Measurements from ENCODE around the gene GJA4.
"Not testable (repeated sequence)": the region's sequence is repeated elsewhere in the genome, so short reads cannot be mapped to it uniquely, and the experiment has no call there.

Gene GJA4

DNA sequence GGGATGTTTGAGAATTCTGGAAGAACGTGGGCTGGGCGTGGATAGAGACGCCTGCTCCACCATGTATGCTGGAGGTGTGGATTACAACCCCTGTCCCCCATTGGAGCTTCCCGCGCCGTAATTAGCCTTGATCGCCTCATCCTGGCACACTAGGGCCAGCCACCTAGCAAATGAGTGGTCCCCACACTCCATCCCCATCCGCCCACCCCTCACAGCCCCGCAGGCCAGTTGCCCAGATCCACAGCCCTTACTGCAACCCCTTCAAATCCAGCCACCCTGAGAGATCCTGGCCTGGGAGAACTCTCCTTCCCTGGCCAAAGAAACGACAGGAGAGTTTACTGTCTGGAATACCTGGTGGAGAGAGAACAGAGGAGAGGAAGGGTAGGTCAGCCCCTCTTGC lies 375 bp upstream of the GJA4 start:
- DNase-seq (ENCODE audit: low read depth in 3 of 3), result no peak

DNA sequence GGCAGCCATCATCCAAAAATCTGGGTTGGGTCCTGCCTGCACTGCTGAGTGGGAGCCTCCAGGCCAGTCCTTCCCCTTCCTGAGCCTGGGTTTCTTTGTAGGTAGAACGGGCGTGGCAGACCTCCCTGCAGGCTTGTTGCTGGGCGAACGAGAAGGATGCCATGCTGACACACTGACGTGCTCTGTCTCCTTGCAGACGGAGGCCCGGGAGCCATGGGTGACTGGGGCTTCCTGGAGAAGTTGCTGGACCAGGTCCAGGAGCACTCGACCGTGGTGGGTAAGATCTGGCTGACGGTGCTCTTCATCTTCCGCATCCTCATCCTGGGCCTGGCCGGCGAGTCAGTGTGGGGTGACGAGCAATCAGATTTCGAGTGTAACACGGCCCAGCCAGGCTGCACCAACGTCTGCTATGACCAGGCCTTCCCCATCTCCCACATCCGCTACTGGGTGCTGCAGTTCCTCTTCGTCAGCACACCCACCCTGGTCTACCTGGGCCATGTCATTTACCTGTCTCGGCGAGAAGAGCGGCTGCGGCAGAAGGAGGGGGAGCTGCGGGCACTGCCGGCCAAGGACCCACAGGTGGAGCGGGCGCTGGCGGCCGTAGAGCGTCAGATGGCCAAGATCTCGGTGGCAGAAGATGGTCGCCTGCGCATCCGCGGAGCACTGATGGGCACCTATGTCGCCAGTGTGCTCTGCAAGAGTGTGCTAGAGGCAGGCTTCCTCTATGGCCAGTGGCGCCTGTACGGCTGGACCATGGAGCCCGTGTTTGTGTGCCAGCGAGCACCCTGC lies 1.4 kb downstream of the GJA4 start:
- DNase-seq (ENCODE audit: low read depth in 3 of 3), result no peak

DNA sequence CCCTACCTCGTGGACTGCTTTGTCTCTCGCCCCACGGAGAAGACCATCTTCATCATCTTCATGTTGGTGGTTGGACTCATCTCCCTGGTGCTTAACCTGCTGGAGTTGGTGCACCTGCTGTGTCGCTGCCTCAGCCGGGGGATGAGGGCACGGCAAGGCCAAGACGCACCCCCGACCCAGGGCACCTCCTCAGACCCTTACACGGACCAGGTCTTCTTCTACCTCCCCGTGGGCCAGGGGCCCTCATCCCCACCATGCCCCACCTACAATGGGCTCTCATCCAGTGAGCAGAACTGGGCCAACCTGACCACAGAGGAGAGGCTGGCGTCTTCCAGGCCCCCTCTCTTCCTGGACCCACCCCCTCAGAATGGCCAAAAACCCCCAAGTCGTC lies 2.0 kb downstream of the GJA4 start:
- no peak for DNase-seq (ENCODE audit: low read depth in 3 of 3)

DNA sequence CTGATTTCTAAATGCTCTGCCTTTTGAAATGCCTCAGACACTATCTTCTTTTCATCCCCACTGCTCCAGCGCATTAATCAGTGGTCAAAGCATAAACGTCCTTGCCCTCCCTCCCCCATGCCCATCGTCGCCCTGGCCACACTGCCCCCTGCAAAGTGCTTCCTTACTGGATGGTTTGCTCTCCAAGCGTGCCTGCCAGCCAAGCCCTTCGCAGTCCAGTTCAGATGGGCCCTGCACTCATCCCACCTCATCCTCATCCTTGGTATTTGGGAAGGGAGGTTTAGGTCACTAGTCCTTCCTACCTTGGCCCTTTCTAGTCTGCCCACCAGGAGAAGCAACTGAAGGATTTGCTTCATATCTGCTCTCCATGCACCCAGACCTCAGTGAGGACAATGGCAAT lies 3.1 kb downstream of the GJA4 start:
- DNase-seq (ENCODE audit: low read depth in 3 of 3), result no peak

DNA sequence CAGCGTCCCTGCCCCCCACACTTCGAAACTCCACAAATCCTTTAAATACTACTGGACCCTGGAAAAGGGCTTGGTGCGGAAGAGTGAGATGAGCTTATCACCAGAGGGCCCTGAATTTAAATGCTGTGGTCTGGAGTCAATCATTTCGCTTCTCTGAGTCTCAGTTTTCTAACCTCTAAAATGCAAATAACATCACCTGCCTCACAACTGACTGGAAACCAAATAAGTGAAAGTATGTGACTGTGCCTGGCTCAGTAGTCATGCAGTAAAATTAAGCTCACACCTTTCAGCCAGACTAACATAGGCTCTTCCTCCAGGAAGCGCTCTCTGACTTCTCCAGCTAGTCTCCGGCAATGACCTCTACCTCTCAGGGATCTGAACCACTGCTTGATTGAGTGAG lies 4.2 kb downstream of the GJA4 start:
- DNase-seq (ENCODE audit: low read depth in 3 of 3), result no peak

DNA sequence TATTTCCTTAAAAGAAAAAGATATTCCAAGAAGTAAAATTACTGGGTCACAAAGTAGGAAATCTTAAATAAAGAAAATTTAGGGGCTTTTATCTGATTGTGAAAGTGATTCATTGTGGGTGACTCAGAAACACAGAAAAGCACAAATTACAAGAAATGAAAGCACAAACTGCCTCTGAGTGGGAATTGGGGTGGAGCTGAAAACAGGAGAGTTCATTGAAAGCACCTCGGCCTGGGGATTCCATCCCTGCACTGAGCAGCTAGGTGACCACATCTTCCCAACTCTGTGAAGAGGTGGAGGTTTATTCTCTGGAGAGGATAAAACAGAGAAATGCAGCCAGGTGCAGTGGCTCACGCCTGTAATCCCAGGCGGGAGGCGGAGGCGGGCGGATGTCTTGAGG lies 7.4 kb downstream of the GJA4 start:
- no peak for DNase-seq (ENCODE audit: low read depth in 3 of 3)

DNA sequence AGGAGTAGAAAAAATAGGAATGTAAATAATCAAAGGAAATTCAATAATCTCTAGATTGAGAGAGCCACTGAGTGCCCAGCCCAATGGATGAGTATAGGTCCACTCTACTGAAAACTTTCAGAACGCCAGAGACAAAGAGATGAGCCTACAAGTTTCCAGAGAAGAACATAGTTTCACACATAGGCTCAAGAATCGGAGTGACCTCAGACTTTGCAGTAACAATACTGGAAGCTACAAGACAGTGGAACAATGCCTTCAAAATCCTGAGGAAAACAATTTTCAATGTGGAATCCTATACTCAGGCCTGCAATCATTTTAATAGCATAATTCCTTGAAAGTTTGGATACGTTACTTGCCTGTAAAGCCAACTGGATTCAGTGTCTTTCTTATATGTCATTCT lies 11.0 kb downstream of the GJA4 start:
- DNase-seq (ENCODE audit: low read depth in 3 of 3), result no peak

DNA sequence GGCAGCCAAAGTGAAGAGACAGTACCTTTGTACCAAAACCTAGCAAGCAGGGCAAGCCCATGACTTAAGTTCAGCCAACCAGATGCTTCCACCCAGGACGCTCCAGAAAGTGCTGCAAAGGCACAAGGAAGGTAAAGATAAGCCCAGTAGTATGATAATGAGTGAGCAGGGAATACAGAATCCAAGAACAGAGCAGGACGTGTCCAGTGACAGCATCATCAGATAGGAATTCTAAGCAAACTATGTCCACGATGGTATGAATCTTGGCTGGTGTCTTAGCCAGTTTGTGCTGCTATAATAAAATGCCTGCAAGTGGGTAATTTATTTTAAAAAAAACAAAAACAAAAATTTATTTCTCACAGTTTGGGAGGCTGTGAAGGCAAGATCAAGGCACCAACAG lies 13.6 kb downstream of the GJA4 start:
- no peak for DNase-seq (ENCODE audit: low read depth in 3 of 3)

DNA sequence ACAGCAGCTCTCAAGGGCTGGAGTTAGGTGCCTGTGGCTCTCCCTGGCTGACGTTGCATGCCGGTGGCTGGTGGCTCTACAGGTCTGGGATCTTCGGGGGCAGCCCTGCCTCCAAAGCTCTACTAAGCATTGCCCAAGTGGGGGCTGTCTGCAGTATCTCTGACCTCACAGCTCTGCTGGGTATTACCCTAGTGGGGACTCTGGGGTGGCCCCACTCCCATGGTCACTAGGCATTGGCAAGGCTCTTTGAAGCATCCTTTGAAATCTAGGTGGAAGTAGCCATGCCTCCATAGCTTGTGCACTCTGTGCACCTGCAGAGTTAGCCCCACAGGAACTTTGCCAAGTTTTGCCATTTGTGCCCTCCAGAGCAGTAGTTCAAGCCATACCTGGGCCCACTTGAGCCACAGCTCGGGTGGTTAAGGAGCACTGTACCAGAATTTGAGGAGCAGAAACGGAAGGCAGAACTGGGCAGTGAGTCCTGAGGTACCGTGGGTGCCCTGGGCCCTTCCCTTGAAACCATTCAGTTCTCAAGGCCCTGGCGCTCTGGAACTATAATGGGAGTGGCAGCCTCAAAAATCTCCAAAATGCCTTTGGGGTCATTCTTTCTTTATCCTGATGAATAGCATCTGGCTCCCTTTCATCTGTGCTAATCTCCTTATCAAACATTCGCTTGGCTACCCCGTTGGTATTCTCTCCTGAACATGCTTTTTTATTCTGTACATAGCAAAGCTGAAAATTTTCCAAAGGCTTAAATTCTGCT lies 15.4 kb downstream of the GJA4 start:
- no peak for DNase-seq (ENCODE audit: low read depth in 3 of 3)

DNA sequence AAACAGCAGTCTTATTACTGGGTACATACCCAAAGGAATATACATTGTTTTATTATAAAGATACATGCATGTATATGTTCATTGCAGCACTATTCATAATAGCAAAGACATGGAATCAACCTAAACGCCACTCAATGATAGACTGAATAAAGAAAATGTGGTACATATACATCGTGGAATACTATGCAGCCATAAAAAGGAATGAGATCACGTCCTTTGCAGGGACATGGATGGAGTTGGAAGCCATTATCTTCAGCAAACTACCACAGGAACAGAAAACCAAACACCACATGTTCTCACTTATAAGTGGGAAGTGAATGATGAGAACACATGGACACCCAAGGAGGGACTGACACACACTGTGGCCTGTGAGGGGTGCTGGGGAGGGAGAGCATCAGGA lies 18.0 kb downstream of the GJA4 start:
- DNase-seq (ENCODE audit: low read depth in 3 of 3), result not testable (repeated sequence)

DNA sequence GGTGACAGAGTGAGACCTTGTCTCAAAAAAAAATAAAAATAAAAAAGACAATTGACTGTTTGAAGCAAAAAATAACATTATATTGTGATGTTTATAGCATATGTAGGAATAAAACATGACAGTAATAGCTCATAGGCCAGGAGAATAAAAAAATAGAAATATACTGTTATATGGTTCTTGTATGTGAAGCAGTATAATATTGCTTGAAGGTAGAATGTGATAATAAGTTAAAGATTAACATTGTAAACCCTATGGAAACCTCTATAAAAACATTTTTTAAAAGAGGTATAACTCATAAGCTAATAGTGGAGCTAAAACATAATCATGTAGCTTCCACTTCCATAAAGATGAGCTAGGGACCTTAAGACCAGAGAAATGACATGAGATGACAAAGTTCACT lies 23.5 kb downstream of the GJA4 start:
- DNase-seq (ENCODE audit: low read depth in 3 of 3), result no peak

DNA sequence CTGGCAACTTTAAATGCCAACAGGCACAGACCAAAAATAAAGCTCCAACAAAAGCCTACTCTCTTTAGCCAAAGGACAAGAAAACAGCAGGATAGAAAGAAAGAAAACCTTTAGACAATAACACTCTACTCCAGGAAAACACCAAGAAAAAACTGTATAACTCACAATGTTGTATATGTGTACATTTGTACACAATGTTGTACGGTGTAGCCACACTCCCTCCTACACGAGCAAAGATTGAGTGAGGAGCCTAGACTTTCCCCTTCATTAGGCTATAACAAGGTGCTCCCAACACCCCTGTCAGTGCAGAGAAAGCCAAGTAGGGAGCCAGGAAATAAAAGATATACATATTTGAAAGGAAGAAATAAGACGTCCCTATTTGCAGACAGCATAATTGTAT lies 24.0 kb downstream of the GJA4 start:
- no peak for DNase-seq (ENCODE audit: low read depth in 3 of 3)

DNA sequence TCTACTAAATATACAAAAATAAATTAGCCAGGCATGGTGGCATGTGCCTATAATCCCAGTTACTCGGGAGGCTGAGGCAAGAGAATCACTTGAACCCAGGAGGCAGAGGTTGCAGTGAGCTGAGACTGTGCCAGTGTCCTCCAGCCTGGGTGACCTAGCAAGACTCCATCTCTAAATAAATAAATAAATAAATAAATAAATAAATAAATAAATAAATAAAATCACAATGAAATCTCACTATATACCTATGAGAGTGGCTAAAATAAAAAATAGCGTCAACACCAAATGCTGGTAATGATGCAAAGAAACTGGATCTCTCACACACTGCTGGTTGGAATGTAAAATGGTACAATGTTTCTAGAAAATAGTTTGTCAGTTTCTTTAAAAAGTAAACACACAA lies 26.1 kb downstream of the GJA4 start:
- not testable (repeated sequence) for DNase-seq (ENCODE audit: low read depth in 3 of 3)

DNA sequence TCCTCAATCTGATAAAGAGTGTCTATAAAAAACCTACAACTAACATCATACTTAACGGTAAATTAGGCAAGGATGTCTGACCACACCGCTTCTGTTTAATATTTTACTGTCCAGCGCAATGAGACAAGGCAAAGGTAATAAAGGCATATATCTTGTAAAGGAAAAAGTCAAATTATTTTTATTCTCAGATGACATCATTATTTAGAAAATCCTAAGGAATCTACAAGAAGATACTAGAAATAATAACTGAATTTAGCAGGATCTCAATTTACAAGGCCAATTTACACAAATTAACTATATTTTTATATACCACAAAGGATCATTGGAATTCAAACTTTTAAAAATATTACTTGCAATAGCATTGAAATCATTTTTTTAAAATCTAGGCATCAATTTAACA lies 29.4 kb downstream of the GJA4 start:
- DNase-seq (ENCODE audit: low read depth in 3 of 3), result no peak

DNA sequence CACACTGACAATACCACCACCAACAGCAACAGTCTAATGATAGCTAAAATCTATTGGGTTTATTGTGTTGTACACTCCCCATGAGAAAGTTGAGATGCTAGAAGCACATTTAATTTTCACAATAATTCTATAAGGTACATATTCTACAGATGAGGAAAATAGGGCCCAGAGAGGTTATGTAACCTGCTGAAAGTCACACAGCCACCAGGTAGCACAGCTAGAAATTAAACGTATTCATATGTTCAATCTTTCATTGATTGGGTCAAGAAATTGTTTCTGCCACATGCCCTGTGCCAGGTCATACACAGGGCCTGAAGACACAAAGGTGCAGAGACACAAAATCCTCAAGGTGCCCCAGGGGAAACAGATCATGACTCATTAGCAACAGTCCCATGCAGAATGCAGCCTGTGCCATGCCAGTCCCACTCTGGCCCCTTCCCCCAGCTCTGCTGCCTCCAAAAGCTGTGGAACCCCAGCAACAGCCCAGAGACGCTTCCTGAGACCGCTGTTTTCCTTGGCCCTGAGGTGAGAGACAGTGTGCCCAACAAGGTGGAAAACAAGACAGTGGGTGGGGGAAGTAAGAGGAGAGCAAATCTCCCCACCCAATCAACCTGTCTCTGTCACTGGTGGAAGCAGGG lies 32.1 kb downstream of the GJA4 start:
- no peak for DNase-seq (ENCODE audit: low read depth in 3 of 3)

DNA sequence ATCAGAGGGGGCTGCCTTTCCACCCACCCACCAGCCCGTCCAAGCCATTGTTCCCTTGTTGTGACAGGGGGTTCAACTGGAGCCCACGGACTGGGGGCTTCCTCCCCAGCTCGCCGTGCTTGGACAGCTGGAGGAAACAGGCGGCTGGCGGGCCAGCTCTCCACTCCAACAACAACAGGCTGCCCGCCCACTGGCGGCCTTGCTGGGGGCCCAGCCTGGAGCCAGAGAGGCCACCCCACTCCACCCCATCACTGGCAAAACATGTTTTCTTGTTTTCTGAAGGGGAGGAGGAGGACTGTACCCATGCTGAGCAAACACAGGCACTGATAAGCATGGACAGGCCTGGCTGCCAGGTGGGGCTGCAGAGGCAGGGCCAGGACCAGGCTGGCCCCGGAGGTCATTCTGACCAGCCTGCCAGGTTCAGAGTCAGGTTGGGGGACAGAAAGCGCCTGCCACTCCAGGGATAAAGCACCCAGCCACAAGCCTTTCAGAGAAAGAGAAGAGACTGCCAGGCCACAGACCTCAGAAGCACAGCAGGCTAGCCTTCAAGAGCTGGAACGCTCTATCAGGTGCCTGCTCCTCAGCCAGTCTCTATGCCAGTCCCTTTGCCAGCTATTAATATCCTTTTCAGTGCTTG lies 32.8 kb downstream of the GJA4 start:
- DNase-seq (ENCODE audit: low read depth in 3 of 3), result no peak

DNA sequence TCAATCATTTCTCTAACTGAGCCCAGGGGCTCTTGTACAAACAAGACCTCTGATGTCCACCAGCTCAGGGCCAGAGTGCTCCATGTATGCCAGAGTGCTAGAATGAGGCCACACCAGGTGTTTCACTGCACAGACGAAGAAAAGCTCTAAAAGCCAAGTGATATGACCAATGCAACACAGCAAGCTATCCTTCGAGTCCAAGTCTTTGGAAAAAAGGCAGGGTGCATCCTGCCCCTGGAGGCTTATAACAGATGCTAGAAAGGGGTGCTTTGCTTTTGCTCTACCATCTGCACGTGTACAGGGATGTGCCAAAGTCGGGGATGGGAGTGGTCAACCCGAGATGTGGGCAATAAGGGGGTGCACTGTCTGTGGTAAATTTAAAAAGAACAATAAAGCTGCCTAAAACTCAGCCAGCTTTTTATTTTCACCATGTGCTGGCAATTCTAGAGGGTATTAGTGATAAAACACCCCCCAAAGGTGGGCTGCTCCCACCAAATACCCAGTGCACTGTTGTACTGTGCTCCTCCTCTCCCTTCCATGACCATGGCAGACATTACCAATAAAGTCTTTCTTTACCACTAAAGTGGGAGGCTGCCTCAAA lies 34.6 kb downstream of the GJA4 start:
- DNase-seq (ENCODE audit: low read depth in 3 of 3), result no peak

DNA sequence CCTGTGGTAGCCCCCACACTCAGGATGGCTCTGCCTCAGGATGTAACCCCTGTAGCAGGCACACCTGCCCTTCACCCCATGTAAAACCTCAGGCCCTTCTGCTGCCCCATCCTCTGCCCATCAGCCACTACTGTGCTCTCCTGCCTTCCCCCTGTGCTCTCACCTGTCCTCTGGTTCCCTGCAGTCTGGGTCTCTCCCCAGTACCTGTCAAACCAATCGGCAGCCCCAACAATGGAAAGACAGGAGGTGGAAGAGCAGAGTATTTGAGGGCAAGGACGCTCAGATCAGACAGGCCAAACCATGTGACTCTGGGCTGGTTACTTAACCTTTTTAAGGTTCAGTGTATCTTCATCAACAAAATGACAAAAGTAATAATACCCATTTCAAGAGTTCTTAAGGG lies 35.8 kb downstream of the GJA4 start:
- no peak for DNase-seq (ENCODE audit: low read depth in 3 of 3)

DNA sequence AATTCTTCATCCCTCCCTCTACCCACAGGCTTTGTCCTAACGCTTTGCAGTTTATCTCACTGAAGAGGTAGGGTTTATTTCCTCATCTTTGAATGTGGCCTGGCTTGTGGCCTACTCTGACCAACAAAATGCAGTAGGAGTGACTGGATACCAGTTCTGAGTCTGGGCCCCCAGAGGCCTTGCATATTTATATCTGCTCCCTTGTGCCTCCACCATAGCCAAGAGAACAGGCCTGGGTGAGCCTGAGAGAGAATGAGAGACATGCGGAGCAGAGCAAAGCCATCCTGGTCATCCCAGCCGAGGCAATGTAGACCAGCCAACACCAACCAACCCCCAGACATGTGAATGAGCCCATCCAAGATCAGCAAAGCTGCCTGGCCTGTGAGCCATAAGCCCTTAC lies 36.5 kb downstream of the GJA4 start:
- no peak for DNase-seq (ENCODE audit: low read depth in 3 of 3)

DNA sequence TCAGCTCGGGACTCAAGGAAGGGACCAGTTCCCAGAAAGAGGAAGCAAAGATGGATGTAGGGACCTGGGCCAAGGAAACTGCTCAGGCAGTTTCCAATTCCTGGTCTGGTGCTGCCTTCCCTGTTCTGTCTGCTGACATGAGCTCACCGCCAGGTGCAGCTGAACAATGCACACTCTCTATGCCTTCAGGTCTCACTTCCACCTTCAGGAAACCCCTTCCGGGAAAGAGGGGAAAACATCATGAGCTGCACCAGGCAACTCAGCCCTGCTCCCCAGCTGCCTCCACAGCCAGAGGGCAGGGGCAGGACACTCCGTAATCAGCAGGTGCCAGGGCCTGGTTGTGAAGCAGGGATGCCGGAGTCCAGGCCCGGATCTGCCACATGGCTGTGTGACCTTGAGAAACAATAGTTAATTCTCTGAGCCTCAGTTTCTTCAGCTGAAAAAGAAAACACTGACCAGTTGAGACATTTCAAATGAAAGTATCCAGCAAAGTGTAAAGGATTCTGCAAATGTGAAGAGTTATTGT lies 39.0 kb downstream of the GJA4 start:
- no peak for DNase-seq (ENCODE audit: low read depth in 3 of 3)

DNA sequence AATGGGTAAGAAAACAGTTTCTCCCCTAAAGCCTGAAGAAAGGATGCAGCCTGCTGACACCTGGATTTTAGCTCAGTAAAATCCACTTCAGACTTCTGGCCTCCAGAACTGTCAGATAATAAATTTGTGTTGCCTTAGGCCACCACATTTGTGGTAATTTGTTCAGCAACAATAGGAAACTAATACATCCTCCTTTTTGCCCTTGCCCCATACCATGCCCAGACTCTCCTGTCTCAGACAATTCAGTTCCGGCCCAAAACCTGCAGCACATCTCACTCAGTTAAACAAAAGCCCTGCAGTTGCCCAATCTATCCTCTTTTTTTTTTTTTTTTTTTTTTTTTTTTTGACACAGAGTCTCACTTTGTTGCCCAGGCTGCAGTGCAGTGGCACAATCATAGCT lies 40.9 kb downstream of the GJA4 start:
- no peak for DNase-seq (ENCODE audit: low read depth in 3 of 3)
